GM21576 (cell line): Measurements from ENCODE around the gene RBFOX1.

Experiments used
- ATAC-seq: cut with Tn5 transposase; IDR thresholded peaks from one replicate; pipeline ENCODE4 v1.9.1; 2021; ENCODE audit warnings: mild to moderate bottlenecking, moderate library complexity; ENCODE audit not compliant: unreplicated experiment

Gene RBFOX1

DNA sequence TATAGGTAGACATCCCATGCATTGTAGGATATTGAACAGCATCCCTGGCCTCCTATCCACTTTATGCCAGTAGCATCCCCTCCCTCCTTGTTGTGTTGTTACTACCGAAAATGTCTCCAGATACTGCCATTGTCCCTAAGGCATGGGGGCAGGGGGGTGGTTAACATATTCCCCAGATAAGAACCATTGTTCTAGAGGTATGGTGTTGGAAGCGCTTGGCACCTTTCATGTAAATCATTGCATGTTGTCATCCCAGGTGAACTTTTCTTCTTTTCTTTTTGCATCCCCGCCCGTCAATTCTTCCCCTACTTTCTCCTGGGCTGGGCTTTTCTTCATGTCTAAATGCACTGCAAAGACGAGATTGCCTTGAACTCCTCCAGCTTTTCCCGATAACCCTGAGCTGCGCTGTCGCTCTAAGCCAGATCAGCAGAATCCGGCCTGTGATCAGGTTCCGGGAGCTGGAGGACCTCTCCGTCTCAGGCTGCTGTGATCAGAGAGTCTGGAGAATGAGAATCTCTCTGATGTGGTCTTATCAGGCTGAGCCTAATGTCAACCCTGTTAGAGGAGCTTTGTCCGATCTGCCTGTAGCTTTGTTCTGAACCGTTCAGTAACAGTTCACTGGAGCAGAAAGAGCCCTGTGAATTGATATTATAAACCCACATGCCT lies 76.2 kb downstream of the RBFOX1 start:
- no peak for ATAC-seq

DNA sequence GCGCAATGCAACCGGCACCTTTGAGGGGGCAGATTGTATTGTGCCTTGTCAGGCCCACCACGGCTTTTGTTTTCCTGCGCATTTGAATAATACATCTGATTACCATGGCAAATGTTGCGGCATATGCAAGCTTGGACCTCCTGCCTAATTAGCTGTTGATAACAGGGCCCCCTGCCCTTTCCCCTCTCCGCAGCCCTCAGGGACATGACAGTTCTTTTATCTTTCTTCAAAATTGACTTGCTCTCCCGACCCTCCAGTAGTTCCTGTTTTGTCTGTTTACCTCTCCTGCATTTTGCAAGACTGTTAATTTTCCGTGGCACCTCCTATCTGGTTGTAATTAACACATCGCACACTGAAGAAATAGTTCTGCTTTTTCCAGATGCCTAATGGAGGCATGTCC lies 86.8 kb downstream of the RBFOX1 start:
- ATAC-seq: no peak

DNA sequence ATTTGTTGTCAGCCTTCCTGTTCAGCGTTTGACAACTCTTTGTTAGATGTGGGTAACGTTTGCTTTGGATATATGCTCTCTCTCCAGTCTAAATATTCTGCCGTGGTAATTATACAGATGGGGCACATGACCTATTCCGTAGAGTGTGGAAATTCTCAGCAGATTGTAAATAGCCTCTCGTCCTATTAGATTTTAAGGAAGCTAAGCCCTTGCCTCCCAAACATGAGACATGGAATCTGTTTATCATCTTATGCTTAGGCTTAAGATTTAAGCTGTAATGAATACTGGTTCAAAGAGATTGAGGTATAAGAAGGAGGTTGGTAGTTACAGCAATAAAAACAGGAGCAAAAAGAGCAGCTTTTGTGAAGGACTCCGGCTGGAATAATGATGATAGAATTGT lies 87.4 kb downstream of the RBFOX1 start:
- ATAC-seq: no peak

DNA sequence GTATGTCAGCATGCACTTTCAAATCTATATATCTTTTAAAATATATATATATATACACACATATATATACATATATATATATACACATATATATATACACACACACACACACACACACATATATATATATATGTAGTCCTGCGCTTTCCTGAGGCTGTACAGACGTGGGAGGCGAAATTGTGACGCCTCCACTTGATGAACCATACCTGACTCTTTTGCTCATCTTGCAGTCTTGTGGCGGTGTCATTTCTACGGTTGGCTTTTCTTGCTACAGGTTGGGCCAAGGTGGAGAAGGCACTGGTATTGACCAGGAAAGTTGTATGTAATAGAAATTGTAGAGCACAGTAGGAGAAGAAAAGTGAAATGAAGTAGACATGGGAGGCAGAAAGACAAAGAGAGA lies 88.2 kb downstream of the RBFOX1 start:
- no peak for ATAC-seq

DNA sequence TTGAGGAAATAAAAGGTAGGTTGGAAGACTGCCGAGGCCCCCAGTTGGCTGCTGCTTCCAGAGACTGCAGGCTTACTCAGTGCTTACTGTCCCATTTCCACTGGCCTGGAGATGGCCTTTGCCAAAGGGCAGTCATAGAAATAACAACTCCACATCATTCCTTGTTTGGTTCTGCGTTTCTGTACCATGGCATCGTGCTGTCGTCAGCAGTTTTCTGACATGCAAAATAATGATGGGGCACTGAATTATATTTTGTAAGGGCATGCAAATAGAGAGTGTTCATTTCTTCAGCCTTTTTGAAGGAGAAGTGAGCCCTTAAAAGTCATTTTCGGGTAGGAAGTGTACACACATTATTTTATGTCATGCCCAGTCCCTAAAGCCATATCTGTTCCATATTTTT lies 88.9 kb downstream of the RBFOX1 start:
- no peak for ATAC-seq

DNA sequence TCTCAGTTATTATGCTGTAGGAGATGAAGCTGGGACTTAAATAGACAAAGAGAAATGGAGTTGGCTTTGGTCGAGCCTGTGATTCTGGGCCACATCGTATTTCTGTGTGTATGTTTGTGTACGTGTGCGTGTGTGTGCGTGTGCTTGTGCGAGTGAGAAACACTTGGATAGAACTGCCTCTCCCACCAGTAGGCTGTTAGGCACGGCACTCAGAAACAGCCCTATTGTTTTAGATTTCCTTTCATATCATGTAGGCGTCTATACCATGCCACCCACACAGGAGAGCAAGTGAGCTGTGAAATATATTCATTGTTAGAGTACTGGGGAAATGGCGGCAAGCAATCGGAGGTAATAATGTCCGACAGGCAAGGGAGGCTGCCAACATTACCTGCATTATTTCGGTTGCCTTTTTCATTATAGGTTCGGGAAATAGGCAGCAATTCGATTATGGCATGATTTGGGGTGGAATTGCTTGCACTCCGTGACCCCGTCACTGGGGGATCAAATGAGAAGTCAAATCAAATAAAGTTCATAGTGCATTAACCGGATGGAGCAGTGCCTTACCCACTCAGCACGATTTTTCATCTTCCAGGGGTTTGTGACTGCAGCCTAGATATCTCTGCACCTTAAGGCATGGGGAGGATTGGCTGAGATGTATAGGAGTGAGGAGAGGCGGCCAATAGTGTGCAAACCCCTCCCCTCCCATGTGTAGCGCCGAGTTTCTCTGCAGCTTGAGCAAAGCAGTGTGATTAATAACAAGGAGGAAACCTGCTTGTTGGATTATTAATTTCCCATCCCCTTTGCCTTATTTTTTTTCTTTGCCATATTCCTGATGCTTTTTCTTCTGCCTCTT lies 89.6 kb downstream of the RBFOX1 start:
- no peak for ATAC-seq

DNA sequence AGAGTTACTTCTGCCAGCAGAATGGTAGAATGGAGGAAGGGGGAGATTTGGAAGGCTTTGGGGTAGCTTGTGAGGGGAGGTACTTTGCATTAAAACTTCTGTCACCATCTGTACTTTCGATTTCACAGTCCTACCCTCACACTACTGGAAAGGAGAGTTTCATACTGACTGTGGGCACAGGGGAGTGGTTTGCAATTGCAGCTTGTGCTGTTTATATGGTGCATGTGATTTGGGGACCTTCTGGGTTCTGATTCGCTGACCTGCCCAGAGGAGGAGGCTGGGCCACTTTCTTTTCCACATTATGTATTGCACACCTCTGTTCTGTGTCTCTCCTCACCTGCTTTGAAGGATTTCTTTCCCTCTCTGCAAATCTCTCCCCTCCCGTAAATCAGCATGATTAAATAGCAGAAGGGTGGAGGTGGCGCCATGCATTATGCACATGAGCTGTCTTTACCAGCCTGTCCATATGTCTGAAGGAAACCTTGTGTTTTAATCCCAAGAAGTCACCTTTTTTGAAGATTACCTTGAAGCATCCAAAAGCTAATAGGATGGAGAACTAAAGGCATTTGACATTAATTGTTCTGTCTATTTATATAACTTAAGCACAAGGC lies 90.9 kb downstream of the RBFOX1 start:
- ATAC-seq: no peak

DNA sequence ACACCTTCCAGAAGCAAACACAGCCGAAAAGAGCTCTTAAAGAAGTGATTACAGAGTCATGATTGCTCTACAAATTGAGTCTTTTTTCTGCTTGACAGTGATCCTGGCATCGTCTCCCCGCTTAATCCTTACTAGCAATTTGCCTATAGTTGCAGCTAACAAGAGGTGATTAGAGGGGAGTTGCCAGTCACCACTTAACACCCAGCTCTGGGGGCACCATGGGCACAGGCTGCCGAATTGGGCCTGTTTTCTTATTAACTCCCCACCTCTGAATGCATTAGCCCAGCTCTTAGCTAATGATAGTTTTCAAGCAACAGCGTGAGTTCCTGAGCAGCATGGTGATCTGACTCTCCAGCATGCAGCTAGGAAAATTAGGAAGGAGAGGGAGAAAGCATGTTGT lies 93.5 kb downstream of the RBFOX1 start:
- ATAC-seq: no peak

DNA sequence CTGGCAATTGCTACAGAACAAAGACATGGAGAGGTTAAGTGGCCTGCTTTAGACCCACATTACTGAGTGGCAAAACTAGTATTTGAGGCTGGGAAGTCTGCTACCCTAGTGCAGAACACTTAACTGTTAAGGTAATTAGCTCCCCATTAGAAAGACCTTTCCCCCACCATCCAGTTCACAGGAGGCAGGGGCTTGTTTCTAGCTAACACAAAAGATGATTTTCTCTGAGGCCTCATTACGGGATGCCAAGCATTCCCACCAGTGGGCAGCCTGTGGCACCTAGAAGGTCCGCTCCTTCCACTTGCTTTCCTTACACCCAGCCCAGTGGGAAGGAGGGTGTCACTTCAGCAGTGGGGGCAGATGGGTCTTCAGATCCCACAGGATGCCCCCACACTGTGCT lies 99.1 kb downstream of the RBFOX1 start:
- ATAC-seq: no peak

DNA sequence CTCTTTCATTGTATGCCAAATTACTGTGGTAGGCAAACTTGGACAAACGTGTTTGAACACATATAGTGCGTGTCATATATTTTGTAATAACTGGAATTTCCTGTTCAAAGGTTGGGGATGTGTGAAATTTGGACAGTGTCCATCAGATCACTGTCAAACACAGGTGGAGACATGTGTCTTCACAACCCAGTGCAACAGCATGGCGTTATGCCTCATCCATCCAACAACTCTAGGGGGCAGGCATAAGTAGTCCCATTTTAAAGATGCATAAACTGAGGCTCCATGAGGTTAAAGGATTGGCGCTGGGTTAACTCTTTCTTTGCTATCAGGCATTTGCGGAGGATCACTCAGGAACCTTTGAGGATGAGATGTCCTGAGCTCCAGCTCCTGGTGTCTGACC lies 103.7 kb downstream of the RBFOX1 start:
- no peak for ATAC-seq

DNA sequence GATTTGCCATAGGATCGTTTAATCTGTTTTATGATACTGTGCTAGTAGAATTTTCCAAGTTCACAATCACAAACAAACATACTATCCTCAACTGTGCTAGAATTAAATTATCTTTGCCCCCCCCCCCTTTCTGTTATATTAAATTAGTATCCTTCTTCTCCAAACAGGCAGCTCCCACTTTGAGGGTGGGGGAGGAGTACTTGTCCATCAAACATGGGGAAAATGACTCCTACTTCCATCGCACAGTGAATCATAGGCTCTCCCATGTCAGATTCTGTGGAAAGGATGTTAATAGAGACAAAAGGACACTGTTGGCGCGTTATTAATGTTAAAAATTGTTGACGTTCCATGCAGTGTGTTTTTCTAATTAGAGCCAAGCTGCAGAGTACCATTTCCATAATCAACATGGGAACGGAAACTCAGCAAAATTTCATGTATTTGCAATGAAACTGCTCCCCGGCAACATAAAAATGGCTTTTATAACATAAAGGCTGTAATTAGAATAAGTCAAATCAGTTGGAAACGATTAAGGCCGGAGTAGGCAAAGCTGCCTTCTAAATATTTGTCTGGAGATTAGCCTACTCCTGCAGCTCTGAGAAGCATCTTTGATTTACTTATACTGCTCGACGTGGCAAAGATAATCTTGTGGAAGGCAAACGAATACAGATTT lies 104.6 kb downstream of the RBFOX1 start:
- ATAC-seq: no peak

DNA sequence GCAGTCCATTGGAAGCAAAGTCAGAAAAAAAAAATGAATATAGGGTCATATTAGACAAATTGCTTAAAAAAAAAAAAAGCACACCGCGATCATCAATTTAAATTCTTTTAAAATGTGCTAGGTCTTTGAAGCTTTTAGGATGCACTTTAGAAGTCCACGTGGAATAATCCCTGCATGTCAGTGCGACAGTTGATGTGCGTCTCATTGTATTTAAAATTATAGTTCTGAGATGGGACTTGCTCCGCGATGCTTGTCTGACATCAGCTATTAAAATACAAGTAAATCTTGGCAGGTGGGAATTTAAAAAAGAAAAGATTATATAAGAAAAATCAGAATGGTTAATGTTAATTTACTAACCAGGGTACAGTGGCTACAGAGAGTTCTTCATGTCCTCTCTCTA lies 105.2 kb downstream of the RBFOX1 start:
- no peak for ATAC-seq

DNA sequence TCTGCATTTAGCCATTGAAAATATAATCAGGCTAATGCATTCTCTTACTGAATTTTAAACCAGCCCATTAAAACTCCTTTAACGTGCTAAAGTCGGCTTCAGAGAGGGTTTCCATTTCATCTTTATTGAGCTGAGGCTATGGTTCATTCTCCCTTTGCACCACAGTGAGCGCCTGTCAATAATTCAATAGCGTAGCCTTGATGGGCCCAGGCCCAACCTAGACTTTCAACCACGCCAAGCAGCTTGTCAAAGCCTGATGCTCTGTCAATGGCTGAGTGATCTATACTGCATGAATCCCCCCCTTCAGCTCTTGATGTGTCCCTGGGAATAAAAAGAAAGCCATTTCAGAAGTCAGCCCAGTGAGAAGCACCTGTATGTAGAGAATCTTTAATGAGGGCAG lies 106.0 kb downstream of the RBFOX1 start:
- ATAC-seq: no peak

DNA sequence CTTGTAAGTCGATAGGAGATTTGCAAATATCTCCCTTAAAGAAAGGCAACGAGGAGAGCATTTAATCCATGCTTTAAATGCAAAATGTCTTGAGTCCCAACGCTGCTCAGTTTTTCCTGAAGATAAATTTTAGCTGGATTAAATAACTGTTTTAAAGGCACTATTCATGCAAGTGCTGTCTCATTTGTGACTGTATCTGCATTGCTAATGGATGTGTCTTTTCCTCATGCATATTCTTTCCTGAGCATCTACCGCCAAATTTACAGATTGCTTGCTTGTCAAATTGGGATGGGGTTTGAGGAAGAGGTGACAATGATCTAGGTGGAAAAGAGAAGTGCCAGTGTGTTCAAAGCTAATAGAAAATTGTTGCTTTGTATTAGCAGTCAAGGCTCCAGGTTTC lies 106.9 kb downstream of the RBFOX1 start:
- ATAC-seq: no peak

DNA sequence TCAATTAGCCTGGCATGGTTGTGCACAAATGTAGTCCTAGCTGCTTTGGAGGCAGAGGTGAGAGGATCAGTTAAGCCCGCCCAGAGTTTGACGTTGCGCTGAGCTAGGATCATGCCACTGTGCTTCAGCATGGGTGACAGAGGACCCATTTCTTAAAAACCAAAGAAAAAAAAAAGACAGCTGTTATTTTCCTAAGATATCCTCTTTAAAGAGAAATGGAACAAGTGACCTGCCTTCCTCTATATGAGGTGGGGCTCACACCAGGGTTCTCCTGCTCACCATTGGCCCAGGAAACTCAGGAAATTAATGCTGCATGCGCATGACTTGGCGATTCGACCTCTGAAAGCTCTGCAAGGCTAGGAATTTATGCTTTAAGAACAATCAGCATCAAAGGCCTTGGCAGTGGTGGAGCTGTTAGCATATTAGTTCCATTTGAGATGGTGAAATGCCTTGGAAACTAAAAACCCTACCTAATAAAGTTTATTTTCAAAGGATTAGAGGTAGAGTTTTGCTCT lies 108.3 kb downstream of the RBFOX1 start:
- no peak for ATAC-seq

DNA sequence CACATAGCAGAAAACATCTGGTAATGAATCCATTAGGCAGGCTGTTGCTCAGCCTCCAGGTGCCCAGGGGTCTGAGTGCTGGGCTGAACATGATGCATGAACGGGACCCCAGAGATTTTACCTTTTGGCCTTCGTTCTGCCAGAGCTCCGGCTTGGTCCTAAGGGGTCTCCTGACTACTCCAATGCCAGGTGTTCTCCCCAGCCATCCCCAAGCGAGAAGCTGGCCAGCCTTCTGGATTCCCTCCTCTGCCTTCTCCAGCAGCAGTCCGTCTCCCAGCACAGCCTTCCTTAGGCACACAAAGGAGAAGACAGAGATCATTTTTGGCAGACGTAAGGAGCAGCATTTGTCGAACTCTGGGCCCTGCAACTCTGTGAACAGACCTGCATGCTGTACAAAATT lies 109.4 kb downstream of the RBFOX1 start:
- no peak for ATAC-seq

DNA sequence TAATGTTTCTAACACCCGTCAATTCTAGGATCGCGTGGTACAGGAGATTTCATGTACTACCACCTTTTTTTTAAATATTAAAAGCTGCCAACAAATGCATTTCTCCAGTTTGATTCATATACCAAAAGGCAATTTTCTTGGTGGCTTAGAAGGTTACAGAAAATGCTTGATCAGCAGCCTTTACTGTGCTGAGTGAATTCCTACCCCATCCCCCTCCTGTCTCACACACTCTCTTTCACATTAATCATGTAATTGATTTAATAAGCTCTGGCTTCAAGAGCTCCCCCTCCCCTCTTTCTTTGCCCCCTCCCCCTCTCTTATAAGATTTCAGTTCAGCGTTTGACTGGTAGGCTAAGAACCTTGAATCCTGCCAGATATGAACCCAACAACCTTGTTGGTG lies 110.5 kb downstream of the RBFOX1 start:
- ATAC-seq: no peak

DNA sequence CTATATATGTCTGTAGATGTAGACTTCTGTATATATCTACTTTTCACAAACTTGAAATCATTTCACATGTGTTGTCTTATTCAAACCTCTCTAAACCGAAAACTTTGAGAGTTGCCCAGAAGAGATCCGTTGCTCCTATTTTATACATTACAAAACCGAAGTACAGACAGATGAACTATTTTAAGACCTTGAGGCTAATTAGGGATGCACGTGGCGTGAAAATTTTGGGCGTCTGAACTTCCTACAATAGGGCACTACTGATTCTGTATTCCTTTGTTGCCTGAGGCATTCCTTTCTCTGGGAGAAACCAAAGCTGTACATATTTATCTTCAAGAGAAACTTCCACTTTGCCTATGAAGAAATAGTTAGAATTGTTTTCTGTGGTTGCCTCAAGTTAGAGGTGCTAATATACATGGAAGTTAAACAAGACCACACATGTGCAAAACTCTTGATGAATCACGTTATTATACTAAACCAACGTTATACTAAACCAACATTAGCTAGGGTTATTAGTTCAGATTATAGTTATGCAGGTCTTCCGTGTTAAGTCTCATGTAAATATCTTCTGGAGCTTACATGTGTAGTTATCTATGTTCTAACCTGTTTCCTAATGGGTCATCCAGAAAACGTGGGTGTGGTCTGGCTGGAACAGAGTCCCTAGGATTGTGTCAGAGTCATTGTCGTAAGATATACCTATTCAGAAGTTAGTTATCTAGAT lies 111.2 kb downstream of the RBFOX1 start:
- ATAC-seq: no peak

DNA sequence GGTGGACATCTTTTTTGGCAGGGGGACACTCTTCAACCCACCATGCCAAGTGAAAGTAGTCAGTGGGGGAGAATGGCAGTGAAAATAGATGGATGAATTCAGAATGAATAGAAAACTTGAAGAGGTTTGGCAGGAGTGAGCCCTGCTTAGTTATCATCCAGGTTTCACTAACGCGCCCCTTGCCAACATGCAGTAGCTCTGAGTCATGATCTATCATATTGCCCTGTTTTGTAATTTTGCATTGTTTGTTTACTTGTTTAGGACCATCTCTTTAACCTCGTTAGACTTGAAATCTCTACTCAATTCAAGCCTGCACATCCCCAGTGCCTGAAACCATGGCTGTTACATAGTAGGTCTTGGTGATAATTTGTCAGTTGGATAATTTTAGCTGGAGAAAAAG lies 116.7 kb downstream of the RBFOX1 start:
- no peak for ATAC-seq

DNA sequence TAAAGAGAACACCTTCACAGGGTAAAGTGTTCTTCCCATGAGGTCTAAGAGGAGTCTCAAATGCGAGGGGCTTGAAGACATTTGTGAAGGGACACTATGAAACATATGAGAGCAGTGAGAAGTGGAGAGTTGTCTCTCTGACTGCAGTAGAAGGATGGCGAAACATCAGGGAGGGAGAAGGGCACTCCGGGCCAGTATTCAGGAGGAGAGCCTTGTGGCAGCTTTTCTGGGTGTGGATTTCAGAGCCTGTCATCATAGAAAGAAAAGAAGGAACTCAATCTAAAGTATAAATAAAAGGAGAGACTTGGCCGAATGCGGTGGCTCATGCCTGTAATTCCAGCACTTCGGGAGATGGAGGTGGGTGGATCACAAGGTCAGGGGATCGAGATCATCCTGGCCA lies 117.2 kb downstream of the RBFOX1 start:
- ATAC-seq: no peak

DNA sequence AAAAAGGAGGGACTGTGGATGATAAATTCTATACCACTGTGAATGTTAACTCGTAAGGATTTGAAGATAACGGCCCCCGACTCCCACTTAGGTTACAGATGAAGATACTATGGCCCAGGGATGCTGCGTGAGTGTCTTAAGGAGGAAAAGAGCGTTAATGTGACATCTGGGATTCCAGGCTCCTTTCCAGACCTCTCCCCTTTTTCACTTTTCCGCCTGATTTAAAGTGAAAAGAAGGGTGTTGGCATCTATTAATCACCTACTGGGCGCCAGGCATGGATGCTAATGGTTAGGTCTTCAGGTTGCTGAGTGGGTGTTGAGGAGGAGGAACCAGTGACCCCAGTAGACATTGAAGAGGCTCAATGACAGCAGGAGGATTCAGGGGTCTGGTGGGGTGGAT lies 117.8 kb downstream of the RBFOX1 start:
- ATAC-seq: no peak
